DMS153 treated with DMSO at 0.1 percent for 48 hours (cell line): ENCODE measurements around the gene ABCA12.

ENCODE experiments used
- DNase-seq: peaks from one replicate; lab custom pipeline; 2025; ENCODE audit not compliant: unreplicated experiment; lab: John Stamatoyannopoulos, UW

ABCA12 gene

GRCh38 chr2:215137329-215137686, 1.1 kb downstream of the ABCA12 start:
- DNase-seq: no peak

GRCh38 chr2:215136669-215137328, 1.6 kb downstream of the ABCA12 start:
- DNase-seq: no peak

GRCh38 chr2:215120401-215120800, 18.0 kb downstream of the ABCA12 start:
- no peak for DNase-seq

GRCh38 chr2:215119847-215120246, 18.6 kb downstream of the ABCA12 start:
- no peak for DNase-seq

GRCh38 chr2:215110918-215111317, 27.5 kb downstream of the ABCA12 start:
- no peak for DNase-seq

- DNase-seq: no peak
Observed at GRCh38 chr2:215107216-215108056, 31.0 kb downstream of the ABCA12 start.

GRCh38 chr2:215105607-215106354, 32.6 kb downstream of the ABCA12 start:
- DNase-seq: no peak

GRCh38 chr2:215104226-215104625, 34.2 kb downstream of the ABCA12 start:
- DNase-seq: no peak

- DNase-seq: no peak
Observed at GRCh38 chr2:215098875-215099274, 39.6 kb downstream of the ABCA12 start.

- DNase-seq: no peak
Observed at GRCh38 chr2:215084080-215084479, 54.3 kb downstream of the ABCA12 start.

- DNase-seq: no peak
Observed at GRCh38 chr2:215083146-215083545, 55.3 kb downstream of the ABCA12 start.

GRCh38 chr2:215082446-215082845, 56.0 kb downstream of the ABCA12 start:
- DNase-seq: no peak

GRCh38 chr2:215080545-215080944, 57.9 kb downstream of the ABCA12 start:
- DNase-seq: no peak

GRCh38 chr2:215071676-215072075, 66.8 kb downstream of the ABCA12 start:
- no peak for DNase-seq

GRCh38 chr2:215068399-215068798, 70.0 kb downstream of the ABCA12 start:
- no peak for DNase-seq

- DNase-seq: no peak
Observed at GRCh38 chr2:215066124-215066523, 72.3 kb downstream of the ABCA12 start.

GRCh38 chr2:215063526-215063925, 74.9 kb downstream of the ABCA12 start:
- no peak for DNase-seq

- DNase-seq: peak; percentile 37
Observed at GRCh38 chr2:215060861-215061536, 77.4 kb downstream of the ABCA12 start.

- no peak for DNase-seq
Observed at GRCh38 chr2:215059724-215060123, 78.7 kb downstream of the ABCA12 start.

GRCh38 chr2:215055891-215056290, 82.5 kb downstream of the ABCA12 start:
- no peak for DNase-seq

- no peak for DNase-seq
Observed at GRCh38 chr2:215052810-215053209, 85.6 kb downstream of the ABCA12 start.
